T-helper 2 cell treated with Interferon-gamma antibody and Interleukin-4, amounts not matched to agents 5 μg/mL and 100 μg/mL, for 36 hours (primary cell): ENCODE measurements around the gene SH3RF3.
A peak's percentile ranks its signal among the peaks of the same experiment; 100 is the strongest.

Experiments used
- DNase-seq: peaks from one replicate; pipeline ENCODE4 v3.0.0; 2021; ENCODE audit warnings: low spot score
- H3K27ac Mint-ChIP-seq: one replicate; pipeline ENCODE4 v1.8.0; 2021; ENCODE audit warnings: mild to moderate bottlenecking, mixed read lengths
- H3K27me3 Mint-ChIP-seq: one replicate; pipeline ENCODE4 v1.8.0; 2021; ENCODE audit warnings: low read depth, mixed read lengths
- H3K36me3 Mint-ChIP-seq: one replicate; pipeline ENCODE4 v1.8.0; 2021; ENCODE audit warnings: low read depth, mixed read lengths
- H3K4me1 Mint-ChIP-seq: one replicate; pipeline ENCODE4 v1.8.0; 2021; ENCODE audit warnings: low read depth, mixed read lengths
- H3K4me3 Mint-ChIP-seq: one replicate; pipeline ENCODE4 v1.8.0; 2022; ENCODE audit warnings: mild to moderate bottlenecking, moderate library complexity, mixed read lengths
- H3K9me3 Mint-ChIP-seq: one replicate; pipeline ENCODE4 v1.8.0; 2021; ENCODE audit warnings: mixed read lengths

The SH3RF3 gene

DNA sequence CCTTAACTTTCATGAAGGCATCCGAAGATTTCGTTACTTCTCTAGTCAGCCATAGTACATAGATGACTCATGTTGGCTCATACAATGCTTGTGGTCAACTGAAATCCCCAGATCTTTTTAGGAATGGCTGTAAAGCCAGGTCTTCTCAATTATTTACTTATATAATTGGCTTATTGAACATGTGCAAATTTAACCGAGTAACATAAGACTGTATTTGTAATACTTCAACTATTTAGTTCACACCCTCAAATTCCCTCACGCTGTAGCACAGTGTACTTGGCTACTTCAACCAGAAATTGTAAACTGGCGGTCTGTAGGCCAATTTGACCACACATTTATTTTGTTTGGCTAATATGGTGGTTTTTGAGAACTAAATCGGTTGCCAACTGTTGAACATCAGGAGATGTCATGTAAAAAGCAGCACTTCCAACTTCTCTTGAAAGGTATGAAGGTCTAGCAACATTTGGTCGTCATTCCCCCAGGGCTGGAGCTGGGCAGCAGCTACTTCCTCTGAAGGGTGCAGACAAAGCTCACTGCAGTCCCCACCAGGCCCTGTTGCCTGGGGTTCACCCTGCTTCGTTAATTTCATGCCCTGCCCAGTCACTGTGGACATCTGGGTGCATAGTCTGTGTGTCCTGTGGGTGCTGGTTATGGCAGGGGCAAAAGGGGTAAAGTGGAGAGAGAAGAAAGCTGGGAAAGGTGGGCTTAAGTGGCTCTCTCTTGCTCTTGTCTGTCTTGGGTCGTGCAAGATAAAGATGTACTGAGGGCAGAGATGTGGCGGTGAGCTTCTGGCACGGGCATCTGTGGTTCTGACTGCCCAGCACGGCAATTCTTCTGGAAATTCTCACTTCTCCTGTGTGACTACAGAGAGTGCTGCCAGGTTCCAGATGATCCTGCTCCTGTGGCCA, 3.2 kb upstream of the SH3RF3 start:
- H3K27me3 Mint-ChIP-seq, result peaks cover 36% of the 10 kb centered on the region
- no peak overlapping the region for H3K4me3 Mint-ChIP-seq
- DNase-seq, result no peak
- H3K36me3 Mint-ChIP-seq, result peaks cover 2% of the 10 kb centered on the region
- H3K27ac Mint-ChIP-seq, result no peak overlapping the region
- no peaks in the 10 kb centered on the region for H3K9me3 Mint-ChIP-seq
- H3K4me1 Mint-ChIP-seq, result peaks cover 18% of the 10 kb centered on the region

- H3K9me3 Mint-ChIP-seq, result no peaks in the 10 kb centered on the region
- H3K4me3 Mint-ChIP-seq, result no peak overlapping the region
- H3K4me1 Mint-ChIP-seq, result peaks cover 18% of the 10 kb centered on the region
- peaks cover 2% of the 10 kb centered on the region for H3K36me3 Mint-ChIP-seq
- H3K27ac Mint-ChIP-seq, result no peak overlapping the region
- no peak for DNase-seq
- peaks cover 41% of the 10 kb centered on the region for H3K27me3 Mint-ChIP-seq
Measured at GRCh38 chr2:109126501-109126860, 2.5 kb upstream of the SH3RF3 start.

DNA sequence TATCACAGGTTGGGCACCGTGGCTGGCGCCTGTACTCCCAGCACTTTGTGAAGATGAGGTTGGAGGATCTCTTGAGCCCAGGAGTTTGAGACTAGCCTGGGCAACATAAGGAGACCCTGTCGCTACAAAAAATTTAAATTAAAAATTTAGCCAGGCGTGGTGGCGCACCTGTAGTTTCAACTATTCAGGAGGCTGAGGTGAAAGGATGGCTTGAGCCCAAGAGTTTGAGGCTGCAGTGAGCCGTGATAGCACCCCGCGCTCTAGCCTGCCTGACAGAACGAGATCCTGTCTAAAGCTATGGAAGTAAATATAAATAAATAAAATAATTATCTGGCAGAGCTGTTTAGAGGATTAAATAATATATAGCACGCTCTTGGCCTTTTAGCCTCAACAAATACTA, 1.4 kb upstream of the SH3RF3 start:
- Mint-ChIP-seq H3K9me3 (no peaks in the 10 kb centered on the region), H3K27me3 (peaks cover 50% of the 10 kb centered on the region), H3K4me1 (peaks cover 18% of the 10 kb centered on the region), H3K27ac (no peak overlapping the region), H3K36me3 (peaks cover 2% of the 10 kb centered on the region), H3K4me3 (peak overlapping the region; percentile 66)
- DNase-seq, result no peak

DNA sequence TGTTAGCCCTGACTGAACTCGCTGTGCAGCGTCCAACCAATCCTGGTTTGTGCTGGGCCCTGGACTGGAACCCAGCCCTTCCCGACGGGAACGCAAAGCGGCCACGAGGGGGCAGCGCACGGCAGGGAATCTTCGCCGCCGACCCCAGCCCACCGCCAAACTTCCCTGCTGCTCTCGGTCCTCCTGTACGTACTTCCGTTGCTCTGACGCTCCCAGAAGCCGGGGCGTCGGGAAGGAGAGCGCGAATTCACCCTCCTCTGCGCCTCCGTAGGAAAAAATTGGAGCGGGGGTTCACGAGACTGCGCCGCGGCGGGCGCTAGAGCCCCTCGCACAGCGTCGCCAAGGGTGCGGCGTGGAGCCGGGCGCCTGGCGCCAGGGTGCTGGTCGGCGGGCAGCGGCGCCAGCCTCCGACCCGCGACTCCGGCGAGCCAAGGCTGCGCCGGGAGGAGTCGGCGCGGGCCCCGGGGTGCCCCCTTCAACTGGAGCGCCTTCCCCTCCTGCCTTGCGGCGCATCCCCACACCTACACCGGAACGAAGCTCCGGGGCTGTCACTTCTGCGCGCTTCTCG, 873 bp upstream of the SH3RF3 start:
- Mint-ChIP-seq H3K4me1 (peaks cover 18% of the 10 kb centered on the region), H3K4me3 (peak overlapping the region; percentile 73), H3K27me3 (peaks cover 55% of the 10 kb centered on the region), H3K36me3 (peaks cover 2% of the 10 kb centered on the region), H3K9me3 (no peaks in the 10 kb centered on the region), H3K27ac (no peak overlapping the region)
- DNase-seq, result peak; percentile 50

GRCh38 chr2:109129356-109129920, 433 bp downstream of the SH3RF3 start:
- DNase-seq, result no peak
- Mint-ChIP-seq H3K36me3 (peaks cover 2% of the 10 kb centered on the region), H3K4me3 (no peak overlapping the region), H3K27me3 (peaks cover 67% of the 10 kb centered on the region), H3K27ac (no peak overlapping the region), H3K9me3 (no peaks in the 10 kb centered on the region), H3K4me1 (peaks cover 18% of the 10 kb centered on the region)

DNA sequence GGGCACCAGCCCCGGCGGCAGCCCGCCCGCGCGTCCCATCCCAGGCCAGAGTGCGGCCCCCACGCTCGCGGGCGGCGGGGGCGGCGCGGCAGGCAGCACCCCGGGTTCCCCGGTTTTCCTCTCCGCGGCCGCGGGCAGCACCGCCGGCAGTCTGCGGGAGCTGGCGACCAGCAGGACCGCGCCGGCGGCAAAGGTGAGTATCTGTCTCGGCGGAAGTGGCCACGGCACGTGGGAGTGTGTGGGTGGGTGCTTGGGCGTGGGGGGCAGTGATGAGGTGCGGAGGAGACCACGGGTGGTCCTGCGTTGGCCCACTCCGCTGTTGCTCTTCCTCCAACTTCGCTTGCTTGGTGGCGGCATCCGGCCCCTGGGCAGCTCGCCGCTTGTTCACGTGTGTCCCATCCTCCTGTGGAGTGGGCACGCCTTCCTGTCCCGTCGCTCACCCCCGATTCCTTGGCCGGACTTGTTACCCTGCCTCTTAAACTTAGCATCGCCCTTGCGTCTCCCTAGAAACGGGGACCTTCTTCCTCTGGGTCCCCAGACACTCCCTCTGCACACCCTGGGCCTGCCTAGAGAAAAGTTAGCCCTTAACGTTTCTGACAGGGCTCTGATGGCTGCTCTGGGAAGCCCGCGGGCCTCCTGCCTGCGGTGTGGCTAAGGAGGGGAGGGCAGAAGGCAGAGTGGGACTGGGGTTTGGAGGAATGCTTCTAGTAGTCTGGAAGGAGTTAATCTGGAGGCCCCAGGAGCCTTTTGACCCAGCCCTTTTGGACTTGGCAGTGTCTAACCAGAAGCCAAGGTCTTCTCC, 1.1 kb downstream of the SH3RF3 start:
- Mint-ChIP-seq H3K27me3 (peaks cover 72% of the 10 kb centered on the region), H3K4me3 (peak overlapping the region; percentile 82), H3K9me3 (no peaks in the 10 kb centered on the region), H3K27ac (peak overlapping the region; percentile 45), H3K36me3 (peaks cover 2% of the 10 kb centered on the region), H3K4me1 (peaks cover 20% of the 10 kb centered on the region)
- no peak for DNase-seq

DNA sequence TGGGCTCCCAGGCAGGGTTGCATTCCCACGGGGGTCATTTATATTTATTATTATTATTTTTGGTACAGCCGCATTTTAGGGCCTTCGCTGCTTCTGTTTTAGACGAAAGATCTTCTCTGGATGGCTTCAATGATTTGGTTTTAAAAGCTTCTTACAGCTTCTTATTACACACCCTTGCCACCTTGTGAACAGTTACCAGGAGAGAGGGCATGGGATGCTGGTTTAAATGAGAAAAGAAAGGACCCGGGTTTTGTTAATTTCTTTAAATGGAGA, 1.7 kb downstream of the SH3RF3 start:
- peaks cover 20% of the 10 kb centered on the region for H3K4me1 Mint-ChIP-seq
- H3K9me3 Mint-ChIP-seq, result no peaks in the 10 kb centered on the region
- no peak overlapping the region for H3K4me3 Mint-ChIP-seq
- peaks cover 74% of the 10 kb centered on the region for H3K27me3 Mint-ChIP-seq
- no peak overlapping the region for H3K27ac Mint-ChIP-seq
- DNase-seq, result no peak
- H3K36me3 Mint-ChIP-seq, result peaks cover 2% of the 10 kb centered on the region

- H3K36me3 Mint-ChIP-seq, result peaks cover 2% of the 10 kb centered on the region
- H3K4me1 Mint-ChIP-seq, result peaks cover 18% of the 10 kb centered on the region
- peaks cover 74% of the 10 kb centered on the region for H3K27me3 Mint-ChIP-seq
- no peak for DNase-seq
- no peaks in the 10 kb centered on the region for H3K9me3 Mint-ChIP-seq
- H3K4me3 Mint-ChIP-seq, result no peak overlapping the region
- H3K27ac Mint-ChIP-seq, result no peak overlapping the region
Measured at GRCh38 chr2:109131777-109132176, 2.8 kb downstream of the SH3RF3 start.

- H3K27me3 Mint-ChIP-seq, result peaks cover 79% of the 10 kb centered on the region
Measured at GRCh38 chr2:109132626-109133025, 3.6 kb downstream of the SH3RF3 start.

DNA sequence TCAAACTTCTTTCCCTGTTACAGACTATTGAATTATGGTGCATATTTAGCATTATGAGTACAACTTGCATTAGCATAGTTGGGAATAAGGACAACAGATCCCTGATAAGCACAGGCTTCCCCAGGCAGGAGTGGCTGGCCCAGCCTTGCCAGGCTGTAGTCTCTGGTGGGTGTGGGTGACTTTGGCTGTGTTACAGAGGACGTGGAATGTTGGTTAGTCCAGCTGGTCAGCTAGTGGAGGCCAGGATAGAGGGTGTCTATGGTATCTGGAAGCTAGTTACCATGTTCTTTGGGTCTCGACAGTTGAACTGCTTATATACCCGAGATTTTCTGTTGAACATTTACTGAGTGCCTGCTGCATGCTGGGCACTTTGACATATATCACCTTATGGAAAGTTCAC, 4.7 kb downstream of the SH3RF3 start:
- Mint-ChIP-seq H3K4me3 (no peak overlapping the region), H3K27me3 (peaks cover 80% of the 10 kb centered on the region), H3K9me3 (no peaks in the 10 kb centered on the region), H3K36me3 (peaks cover 2% of the 10 kb centered on the region), H3K4me1 (peaks cover 14% of the 10 kb centered on the region), H3K27ac (no peak overlapping the region)
- no peak for DNase-seq

More at GRCh38 chr2:109132626-109133025, 3.6 kb downstream of the SH3RF3 start:
- DNase-seq, result no peak
- Mint-ChIP-seq H3K9me3 (no peaks in the 10 kb centered on the region), H3K4me3 (no peak overlapping the region), H3K4me1 (peaks cover 14% of the 10 kb centered on the region), H3K36me3 (peaks cover 2% of the 10 kb centered on the region), H3K27ac (no peak overlapping the region)

DNA sequence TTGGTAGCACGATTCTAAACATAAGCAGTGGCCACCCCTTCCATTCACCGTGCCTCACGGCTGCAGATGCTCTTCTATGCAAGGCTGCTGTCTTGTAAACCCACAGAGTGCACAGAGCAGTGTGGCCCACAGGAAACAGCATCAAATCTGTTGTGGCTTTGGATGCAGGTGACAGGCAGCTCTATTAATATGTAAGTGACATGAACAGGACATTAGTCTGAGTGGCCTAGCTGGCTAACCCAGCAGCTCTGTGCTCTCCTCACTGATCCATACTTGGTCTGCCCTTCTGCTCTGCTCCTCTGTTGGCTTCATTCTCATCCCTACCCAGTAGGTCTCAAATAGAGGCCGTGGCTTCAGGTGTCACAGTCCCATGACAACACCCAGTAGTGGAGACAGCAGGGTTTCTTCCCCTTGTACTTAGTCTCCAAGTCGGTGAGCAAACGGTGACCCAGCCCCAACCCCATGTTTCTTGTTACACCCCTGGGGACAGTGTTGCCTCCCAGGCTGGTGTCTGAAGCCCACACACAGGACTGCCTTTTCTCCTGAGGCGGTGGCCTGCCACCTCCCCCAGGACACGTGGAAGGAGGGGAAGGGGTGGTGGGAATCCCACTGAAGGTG, 5.8 kb downstream of the SH3RF3 start:
- Mint-ChIP-seq H3K27ac (no peak overlapping the region), H3K4me3 (no peak overlapping the region), H3K9me3 (no peaks in the 10 kb centered on the region), H3K4me1 (peaks cover 14% of the 10 kb centered on the region), H3K27me3 (peaks cover 86% of the 10 kb centered on the region), H3K36me3 (peaks cover 2% of the 10 kb centered on the region)
- DNase-seq, result no peak

DNA sequence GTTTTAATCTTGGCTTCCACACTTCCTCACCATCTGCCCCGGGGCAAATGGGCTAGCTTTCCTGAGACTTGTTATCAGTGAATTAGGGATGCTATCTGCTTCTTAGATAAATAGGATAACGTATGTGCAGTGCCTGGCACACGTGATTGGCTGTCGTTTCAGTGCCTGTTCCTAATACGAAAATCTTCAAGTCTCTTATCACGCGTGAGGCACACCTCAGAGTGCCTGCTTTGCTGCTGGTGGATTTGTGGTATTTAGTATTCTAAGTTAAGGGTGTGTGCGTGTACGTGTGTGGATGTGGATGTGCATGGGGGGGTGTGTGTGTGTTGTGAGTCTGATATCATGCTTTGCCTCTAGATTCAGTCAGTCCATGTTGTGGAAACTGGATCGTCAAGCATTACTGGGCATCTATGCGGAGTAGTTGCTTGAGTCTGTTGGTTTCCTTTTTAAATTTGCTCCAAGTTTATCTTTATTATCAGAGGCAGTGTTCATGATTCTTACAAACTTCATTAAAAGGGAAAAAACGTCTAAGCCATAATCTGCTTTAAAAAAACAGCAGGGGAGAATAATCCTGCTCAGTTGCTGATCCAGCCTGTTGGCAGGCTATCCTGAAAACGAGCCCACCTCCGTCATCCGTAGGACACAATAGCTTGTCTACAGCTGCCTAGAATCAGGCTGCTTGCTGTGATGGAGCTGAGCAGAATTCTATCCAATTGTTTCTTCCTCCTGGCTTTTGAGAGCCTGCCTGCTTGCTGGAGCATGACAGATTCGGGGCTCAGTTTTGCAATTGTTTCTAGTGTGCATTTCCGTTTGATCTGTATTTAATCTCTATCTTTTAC, 6.6 kb downstream of the SH3RF3 start:
- no peak overlapping the region for H3K4me3 Mint-ChIP-seq
- no peak for DNase-seq
- H3K36me3 Mint-ChIP-seq, result no peaks in the 10 kb centered on the region
- H3K9me3 Mint-ChIP-seq, result no peaks in the 10 kb centered on the region
- H3K4me1 Mint-ChIP-seq, result peaks cover 10% of the 10 kb centered on the region
- H3K27ac Mint-ChIP-seq, result no peak overlapping the region
- H3K27me3 Mint-ChIP-seq, result peaks cover 86% of the 10 kb centered on the region

- no peaks in the 10 kb centered on the region for H3K36me3 Mint-ChIP-seq
- no peaks in the 10 kb centered on the region for H3K9me3 Mint-ChIP-seq
- DNase-seq, result no peak
- H3K4me1 Mint-ChIP-seq, result peaks cover 10% of the 10 kb centered on the region
- H3K4me3 Mint-ChIP-seq, result no peak overlapping the region
- no peak overlapping the region for H3K27ac Mint-ChIP-seq
- H3K27me3 Mint-ChIP-seq, result peaks cover 85% of the 10 kb centered on the region
Measured at GRCh38 chr2:109136542-109136941, 7.5 kb downstream of the SH3RF3 start.
